ENCODE measurements around the gene CFAP221.

The CFAP221 gene

GRCh38 chr2:119544075-119544938, at the start of gene CFAP221:
Gene CFAP221, plus strand, starts transcription at chr2:119544449. Its CDS starts 1,683 bp downstream, at chr2:119546132.
- peak within 1 kb of the TSS; percentile 40; the same call in 1 of the 2 replicates for H3K4me3 ChIP-seq (ENCODE audit: low read length)
- no peak for TF ChIP-seq ZNF274 (IDR thresholded peaks at IDR 0.05; ENCODE audit: low read depth, low read length)

DNA sequence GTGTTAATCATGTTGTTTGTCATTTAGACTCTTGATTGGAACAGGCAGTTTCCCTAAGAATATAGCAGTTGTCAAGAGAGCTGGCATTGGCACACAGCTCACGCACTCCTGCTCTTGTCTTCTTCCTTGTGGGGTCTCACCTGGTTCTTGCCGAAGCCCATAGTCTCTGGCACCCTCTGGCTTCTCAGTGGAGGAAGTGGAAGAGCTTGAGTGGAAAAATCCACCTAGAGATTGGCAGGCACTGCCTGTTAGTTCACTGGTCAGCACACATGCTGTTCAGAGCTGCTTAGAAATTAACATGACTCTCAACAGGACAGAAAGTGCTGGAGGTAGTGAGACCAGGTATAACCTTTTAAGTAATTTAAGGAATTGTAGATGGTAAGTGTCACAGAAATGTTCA, 48.3 kb upstream of the CFAP221 start:
- TF ChIP-seq ZNF274 (IDR thresholded peaks at IDR 0.05; ENCODE audit: low read depth, low read length) = no peak
- H3K4me3 ChIP-seq (ENCODE audit: low read length) = no peak overlapping the region

DNA sequence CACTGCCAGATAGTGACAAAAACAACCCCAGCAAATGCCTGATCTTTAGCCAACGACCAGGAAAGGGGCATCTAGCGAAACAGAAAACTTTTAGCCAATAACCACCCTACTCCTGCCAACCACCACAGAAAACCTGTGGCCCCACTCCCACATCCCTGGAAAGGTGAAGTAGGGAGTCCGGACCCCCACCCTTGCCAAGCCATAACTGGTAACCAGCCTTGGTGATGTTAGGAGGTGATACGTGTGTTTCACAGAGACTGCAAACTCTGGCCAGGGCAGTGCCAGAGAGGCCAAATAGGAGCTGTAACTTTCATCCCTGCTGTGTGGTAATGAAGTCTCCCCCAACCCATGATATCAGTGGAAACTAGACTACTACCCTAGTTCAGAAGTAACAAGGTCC, 47.6 kb upstream of the CFAP221 start:
- TF ChIP-seq ZNF274 (IDR thresholded peaks at IDR 0.05; ENCODE audit: low read depth, low read length) = no peak
- no peak overlapping the region for H3K4me3 ChIP-seq (ENCODE audit: low read length)

DNA sequence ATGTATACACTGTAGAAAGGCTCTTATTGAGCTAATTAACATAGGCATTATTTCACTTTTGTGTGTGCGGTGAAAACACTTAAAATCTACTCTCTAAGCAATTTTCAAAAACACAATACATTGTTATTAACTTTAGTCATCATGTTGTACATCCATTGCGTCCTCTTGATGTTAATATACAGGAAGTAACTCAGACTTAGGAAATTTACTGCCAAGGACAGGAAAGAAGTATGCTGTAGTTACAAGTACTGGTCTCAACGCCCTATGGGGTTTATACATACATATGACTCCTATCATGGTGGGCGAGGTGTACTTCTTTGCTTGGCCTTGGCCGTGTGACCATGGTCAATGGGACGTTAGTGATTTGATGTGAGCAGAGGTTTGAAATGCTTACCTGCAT, 35.5 kb upstream of the CFAP221 start:
- H3K4me3 ChIP-seq (ENCODE audit: low read length) = no peak overlapping the region
- TF ChIP-seq ZNF274 (IDR thresholded peaks at IDR 0.05; ENCODE audit: low read depth, low read length) = no peak

DNA sequence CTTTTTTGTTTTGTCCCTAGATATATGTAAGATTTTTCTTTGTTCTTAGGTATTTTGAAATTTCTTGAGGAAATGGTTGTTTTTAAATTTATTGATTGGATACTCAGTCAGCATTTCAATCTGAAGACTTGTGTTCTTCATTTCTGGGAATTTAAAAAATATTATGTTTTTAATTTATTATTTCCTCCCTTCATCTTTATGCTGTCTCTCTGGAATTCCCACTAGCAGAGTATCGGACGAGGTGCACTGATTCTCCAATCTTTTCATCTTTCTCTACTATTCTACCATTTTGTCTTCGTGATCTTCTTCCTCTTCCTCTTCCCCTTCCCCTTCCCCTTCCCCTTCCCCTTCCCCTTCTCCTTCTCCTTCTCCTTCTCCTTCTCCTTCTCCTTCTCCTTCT, 32.3 kb upstream of the CFAP221 start:
- H3K4me3 ChIP-seq (ENCODE audit: low read length) = no peak overlapping the region
- no peak for TF ChIP-seq ZNF274 (IDR thresholded peaks at IDR 0.05; ENCODE audit: low read depth, low read length)

DNA sequence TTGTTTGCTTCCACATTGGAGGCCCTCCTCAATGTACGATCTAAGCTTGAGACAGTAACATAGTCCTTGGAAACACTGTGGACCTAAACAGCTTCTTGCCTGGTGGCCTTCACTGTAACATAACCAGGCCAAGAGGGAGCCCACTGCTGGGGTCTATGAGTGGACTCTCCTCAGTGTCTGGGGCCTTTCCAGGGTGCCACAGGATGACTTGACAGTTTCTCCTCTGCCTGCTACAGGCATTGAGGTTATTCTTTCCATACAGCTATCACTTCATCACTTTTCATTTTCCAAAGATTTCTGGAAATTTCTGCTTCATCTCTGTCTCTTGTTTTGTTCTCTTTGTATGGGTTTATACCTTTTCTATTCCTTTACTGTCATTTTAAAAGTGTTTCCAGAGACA, 31.3 kb upstream of the CFAP221 start:
- no peak overlapping the region for H3K4me3 ChIP-seq (ENCODE audit: low read length)
- TF ChIP-seq ZNF274 (IDR thresholded peaks at IDR 0.05; ENCODE audit: low read depth, low read length) = no peak

GRCh38 chr2:119513832-119514231, 30.4 kb upstream of the CFAP221 start:
- no peak overlapping the region for H3K4me3 ChIP-seq (ENCODE audit: low read length)
- TF ChIP-seq ZNF274 (IDR thresholded peaks at IDR 0.05; ENCODE audit: low read depth, low read length) = no peak

GRCh38 chr2:119516121-119516520, 28.1 kb upstream of the CFAP221 start:
- TF ChIP-seq ZNF274 (IDR thresholded peaks at IDR 0.05; ENCODE audit: low read depth, low read length) = no peak
- H3K4me3 ChIP-seq (ENCODE audit: low read length) = no peak overlapping the region

GRCh38 chr2:119517433-119517832, 26.8 kb upstream of the CFAP221 start:
- TF ChIP-seq ZNF274 (IDR thresholded peaks at IDR 0.05; ENCODE audit: low read depth, low read length) = no peak

GRCh38 chr2:119518401-119519056, 25.7 kb upstream of the CFAP221 start:
- no peak overlapping the region for H3K4me3 ChIP-seq (ENCODE audit: low read length)
- TF ChIP-seq ZNF274 (IDR thresholded peaks at IDR 0.05; ENCODE audit: low read depth, low read length) = no peak

More at GRCh38 chr2:119517433-119517832, 26.8 kb upstream of the CFAP221 start:
- H3K4me3 ChIP-seq (ENCODE audit: low read length) = no peak overlapping the region

- TF ChIP-seq ZNF274 (IDR thresholded peaks at IDR 0.05; ENCODE audit: low read depth, low read length) = no peak
- H3K4me3 ChIP-seq (ENCODE audit: low read length) = no peak overlapping the region
Measured at GRCh38 chr2:119519057-119519408, 25.2 kb upstream of the CFAP221 start.

DNA sequence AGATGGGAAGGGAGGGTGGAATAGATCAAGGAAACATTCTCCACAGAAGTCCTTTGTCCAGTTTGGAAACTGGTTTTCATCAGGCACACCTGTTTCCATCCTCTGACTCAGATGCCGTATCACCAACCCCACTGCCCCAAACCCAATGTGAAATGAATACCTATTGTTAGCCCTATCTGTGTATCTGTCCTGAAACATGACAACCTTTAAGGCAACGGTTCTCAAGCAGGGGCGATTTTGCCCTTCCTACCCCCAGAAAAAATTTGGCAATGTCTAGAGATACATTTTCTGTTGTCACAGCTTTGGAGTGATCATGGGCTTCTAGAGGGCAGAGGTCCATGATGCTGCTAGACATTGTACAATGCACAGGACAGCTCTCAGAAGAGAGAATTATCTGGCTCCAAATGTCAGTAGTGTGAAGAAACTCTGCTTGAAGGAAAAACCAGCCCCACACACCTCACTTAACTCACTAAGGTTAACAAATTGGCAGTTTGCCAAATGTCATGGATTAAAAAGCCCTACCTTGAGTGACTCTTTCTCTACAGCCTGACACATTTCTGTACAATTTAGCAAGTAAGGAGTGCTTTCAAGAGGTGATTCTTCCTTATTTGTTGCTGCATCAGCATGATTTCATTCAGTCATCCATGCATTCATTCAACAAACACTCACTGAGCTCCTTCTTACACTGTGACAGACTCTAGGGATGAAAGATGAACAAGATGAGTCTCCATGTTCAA, 23.4 kb upstream of the CFAP221 start:
- TF ChIP-seq ZNF274 (IDR thresholded peaks at IDR 0.05; ENCODE audit: low read depth, low read length) = no peak
- no peak overlapping the region for H3K4me3 ChIP-seq (ENCODE audit: low read length)

- TF ChIP-seq ZNF274 (IDR thresholded peaks at IDR 0.05; ENCODE audit: low read depth, low read length) = no peak
- H3K4me3 ChIP-seq (ENCODE audit: low read length) = no peak overlapping the region
Measured at GRCh38 chr2:119521433-119522050, 22.7 kb upstream of the CFAP221 start.

- H3K4me3 ChIP-seq (ENCODE audit: low read length) = no peak overlapping the region
- TF ChIP-seq ZNF274 (IDR thresholded peaks at IDR 0.05; ENCODE audit: low read depth, low read length) = no peak
Measured at GRCh38 chr2:119522671-119523070, 21.6 kb upstream of the CFAP221 start.
